ENCODE results near the gene TKFC.

Gene TKFC, protein sequence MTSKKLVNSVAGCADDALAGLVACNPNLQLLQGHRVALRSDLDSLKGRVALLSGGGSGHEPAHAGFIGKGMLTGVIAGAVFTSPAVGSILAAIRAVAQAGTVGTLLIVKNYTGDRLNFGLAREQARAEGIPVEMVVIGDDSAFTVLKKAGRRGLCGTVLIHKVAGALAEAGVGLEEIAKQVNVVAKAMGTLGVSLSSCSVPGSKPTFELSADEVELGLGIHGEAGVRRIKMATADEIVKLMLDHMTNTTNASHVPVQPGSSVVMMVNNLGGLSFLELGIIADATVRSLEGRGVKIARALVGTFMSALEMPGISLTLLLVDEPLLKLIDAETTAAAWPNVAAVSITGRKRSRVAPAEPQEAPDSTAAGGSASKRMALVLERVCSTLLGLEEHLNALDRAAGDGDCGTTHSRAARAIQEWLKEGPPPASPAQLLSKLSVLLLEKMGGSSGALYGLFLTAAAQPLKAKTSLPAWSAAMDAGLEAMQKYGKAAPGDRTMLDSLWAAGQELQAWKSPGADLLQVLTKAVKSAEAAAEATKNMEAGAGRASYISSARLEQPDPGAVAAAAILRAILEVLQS

DNA sequence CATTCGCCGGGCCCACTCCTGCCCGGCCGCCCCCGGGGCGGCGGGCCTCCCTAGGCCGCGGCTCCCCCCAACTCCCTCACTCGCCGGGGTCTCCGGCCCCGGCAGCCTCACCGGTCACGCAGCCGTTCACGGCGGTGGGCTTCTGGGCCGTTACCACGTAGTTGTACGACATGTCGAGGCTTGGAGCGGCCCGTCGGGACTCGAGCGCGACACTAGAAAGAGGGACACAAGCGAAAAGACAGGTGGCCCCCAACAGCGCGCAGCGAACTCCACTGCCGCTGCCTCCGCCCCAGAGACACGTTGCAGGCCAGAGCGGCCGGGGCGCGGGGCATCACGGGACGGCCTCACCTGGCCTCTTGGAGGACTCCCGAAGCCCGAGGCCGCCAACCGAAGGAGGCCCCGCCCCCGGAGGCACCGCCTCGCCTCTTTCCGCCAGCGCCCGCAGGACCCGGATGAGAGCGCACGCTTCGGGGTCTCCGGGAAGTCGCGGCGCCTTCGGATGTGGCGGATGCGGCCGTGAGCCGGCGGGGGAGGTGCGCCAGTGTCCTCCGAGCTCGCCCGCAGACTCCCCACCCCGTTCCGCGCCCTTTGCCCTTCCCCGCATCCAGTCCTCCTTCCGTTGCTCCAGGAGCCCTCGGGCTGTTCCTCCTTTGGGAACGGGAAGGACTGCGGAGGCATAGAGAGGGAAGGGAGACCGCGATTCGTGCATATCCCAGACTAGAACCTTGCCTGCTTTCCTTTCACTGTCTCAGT is at the start of gene TKFC, which contains the start of gene DDB1:
TSS of gene TKFC (plus strand) at position 432 of the 753 bp plus-strand sequence. CDS start 1,501 bp downstream, outside the sequence.
TSS of gene DDB1 (minus strand) at position 309 of the 753 bp plus-strand sequence. CDS start at position 172, 137 bp downstream.
- DNase-seq (ENCODE audit: low read depth): peak; percentile 92

DNA sequence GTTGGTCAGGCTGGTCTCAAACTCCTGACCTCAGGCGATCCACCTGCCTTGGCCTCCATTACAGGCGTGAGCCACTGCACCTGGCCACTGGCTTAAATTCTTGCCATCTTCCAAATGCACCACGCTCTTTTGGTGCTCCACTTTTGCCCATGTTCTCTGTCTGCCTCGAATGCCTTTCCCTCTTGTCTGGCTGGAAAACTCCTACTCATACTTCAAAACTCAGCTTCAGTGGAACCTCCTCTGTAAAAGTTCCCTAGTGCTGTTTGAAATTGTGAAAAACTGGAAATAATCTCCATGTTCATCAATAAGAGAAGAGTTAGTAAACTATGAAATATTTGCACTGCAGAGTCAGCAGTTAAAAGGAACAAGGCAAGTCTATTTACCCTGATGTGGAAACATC is 49.4 kb upstream of the TKFC start:
- no peak for DNase-seq (ENCODE audit: low read depth)

DNA sequence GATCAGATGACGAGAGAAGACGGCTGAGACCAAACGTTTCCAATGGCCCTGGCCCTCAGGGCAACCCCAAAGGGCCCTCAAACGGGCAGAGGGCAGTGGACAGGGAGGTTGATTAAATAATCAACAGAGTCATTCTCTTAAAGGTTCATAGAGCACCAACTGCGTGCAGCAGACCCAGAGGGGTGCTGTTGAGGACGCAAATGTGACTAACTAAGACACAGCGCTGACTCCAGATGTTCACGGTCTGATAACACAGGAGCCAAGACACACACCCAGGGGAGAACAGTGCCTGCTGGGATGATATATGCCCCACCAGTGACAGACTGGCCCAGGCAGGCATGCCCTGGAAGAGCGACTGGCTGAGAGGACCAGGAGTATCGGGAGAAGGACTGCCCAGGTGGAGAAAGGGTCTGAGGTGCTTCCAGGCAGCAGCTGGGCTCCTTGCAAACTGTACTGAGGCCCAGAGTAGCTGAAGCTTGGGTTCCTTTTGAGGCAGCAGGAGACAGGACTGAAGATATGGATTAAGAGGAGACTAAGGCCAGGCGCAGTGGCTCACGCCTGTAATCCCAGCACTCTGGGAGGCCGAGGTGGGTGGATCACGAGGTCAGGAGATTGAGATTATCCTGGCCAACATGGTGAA is 45.6 kb upstream of the TKFC start:
- DNase-seq (ENCODE audit: low read depth): no peak

DNA sequence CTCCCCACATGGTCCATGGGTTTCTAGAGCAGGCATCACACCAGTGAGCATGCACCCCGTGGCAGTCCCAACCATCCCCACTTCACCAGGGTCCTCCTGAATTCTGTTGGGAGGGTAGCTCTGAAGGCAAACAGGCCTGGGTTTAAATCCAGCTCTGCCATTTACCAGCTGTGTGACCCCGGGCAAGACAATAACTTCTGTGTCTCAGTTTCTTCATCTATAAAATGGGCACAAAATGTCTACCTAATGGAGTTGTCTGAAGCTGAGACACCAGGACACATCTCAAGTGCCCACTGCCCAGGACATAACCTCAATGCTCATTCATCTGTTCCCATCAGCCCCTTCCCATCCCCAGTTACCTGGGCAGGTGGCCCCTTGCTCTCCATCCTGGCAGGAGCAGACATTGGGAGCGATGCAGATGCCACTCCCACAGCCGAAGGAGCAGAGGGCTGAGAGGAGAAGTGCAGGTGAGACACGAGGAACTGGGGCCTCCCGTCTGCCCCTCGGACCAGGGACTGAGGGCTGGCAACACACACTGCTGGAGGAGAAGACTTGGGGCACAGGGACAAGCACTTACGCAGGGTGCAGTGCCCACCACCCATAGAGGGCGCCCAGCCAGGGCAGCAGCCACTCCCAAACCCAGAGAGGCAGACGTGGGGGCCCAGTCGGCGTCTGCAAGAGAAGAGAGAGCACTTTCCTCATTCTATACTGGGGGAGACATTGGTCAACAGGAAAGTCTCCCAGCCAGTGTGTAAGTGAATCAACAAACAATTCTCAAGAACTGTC is 41.9 kb upstream of the TKFC start:
- DNase-seq (ENCODE audit: low read depth): no peak

DNA sequence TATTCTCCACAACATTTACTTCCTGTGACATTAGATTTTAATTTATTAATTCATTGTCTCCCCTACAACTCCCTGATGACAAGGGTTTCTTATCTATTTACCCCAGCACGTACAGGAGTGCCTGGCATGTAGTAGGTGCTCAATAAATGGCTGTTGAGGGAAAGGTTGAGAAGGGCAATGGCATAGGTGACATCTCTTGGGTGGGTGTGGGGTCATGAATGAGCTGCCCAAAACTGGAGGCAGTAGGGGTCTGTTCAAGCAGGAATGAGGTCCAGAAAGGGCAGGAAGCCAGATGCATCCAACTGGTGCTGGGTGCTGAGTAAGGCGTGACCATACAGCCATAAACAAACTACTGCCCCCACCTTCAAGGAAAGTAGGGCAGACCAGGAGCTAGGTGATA is 40.7 kb upstream of the TKFC start:
- DNase-seq (ENCODE audit: low read depth): no peak

DNA sequence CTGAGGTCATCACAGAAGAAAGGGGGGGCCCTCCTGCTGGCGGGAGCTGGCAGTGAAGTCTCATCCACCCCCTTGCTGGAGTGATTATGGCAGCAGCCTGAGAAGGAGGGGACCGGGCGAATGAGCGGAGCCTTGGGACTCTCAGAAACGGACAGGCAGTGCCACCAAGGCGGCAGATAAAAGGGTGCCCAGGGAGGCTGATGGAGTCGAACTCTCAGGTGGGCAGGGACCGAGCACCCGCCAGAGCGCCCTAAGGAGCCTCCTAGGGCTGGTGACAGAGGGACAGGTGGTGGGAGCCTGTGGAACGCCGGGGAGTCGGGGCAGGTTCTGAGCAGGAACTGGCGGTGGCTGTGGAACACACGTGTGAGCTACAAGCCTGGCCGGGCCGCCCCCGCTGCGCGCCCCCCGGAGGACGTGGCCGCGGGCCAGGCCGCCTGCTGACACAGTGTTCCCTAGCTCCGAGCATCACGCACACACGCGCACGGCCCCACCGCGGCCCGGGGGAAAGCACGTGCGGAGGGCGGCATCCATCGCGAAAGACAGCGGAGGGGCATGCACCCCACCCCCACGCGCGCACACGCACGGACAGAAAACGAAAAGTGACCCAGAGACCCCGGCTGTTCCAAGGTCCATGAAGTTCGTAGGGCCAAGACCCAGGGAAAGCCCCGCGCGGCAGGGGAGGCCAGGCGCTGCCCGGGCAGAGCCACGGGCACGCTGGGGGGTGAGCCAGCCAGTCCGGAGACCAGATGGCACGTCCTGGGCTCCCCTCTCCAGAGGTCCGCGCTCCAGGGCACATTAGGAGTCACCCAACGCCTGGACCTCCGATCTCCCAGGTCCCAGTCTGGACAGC is 38.9 kb upstream of the TKFC start:
- DNase-seq (ENCODE audit: low read depth): peak; percentile 37

DNA sequence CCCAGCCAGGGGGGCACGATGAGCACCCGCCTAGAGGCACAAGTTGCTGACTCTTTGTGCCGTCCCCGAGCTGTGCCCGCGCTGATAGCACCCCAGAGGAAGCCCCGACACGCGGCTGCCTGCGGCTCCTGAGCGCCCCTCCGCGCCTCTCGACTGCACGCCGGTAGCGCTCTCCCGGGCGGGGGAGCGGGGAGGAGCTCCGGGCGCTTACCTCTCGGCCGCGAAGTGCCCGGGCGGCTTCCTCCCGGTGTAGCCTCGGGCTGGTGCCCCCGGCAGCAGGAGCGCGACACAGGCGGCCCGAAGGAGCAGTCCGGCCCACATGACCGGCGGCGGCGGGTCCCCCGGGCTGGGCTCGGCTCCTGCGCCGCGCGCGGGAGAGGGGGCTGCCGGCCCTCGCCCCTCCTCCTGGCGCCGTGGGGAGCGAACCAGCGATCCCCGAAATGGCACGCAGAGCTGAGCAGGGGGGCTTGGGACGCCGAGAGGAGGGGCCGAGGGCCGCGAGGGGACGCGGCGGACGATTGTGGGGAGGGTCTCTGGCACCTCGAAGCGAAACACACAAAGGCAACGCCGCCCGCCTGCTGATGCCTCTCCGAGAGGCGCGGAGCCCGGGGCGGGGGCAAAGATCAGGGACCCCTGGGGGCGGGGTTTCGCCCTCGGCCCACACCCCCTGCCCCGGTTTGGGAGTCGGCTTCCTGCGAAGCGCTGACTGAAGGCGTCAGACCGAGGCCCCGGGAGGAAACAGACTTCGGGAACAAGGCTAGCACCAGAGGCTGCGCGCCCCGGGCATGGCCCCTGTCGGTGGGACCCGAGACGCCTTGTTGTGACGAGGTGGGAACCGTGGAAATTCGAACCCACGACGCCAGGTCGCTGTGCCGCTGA is 38.1 kb upstream of the TKFC start, which contains the start of gene VWCE:
TSS of gene VWCE (minus strand) at position 600 of the 879 bp plus-strand sequence. CDS start at position 321, 279 bp downstream.
- peak; percentile 63 for DNase-seq (ENCODE audit: low read depth)

DNA sequence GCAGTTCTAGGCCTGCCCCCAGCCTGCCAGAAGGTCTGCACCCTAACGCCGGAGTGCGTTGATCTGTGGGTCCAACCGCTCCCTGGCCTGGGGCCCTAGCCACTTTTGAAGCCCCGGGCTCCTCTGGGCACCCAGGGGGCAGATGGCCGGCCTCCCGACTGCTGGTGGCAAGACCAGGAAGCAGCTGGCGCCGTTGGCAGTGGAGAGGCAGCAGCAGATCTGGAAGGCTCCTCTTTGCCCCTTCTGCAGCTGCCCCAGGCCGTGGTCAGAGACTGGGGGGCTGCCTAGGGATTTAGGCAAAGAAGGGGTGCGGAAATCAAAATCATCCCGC is 37.5 kb upstream of the TKFC start:
- no peak for DNase-seq (ENCODE audit: low read depth)

DNA sequence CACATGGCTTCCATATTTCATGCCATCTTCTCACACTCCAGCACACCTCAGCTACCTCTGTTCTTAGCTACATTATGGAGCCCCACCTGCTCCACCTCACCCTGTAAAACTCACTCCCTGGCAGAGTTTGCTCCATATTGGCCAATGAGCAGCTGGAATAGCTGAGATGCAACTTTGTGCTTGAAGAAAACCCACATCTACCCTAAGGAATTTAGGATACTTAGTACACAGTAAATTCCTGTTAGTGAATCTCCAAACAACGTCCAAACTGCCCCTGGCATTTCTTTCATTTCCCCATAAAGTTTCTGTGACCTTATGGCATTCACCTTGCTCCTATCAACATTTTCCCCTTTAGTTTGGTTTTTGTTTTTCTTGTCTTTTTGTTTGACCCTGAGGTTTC is 35.7 kb upstream of the TKFC start:
- peak; percentile 39 for DNase-seq (ENCODE audit: low read depth)

DNA sequence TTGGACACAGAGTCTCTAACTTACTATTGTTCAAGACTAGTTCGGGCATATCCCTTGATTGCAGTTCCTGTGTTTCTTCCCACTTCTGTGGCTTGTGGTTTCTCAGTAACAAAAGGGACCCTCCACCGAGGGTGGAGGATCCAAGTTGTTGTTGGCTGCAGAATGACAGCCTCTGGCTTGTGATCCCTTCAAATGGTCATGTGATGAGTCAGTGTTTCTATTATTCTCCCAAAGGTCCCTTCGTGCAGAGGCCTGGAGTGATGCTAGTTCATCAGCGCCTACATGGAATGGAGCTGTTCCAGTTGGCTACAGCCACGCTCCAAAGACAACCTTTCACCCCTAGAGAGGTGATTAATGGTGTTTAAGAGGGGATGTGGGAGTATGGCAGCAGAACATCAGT is 35.3 kb upstream of the TKFC start:
- DNase-seq (ENCODE audit: low read depth): peak; percentile 81

DNA sequence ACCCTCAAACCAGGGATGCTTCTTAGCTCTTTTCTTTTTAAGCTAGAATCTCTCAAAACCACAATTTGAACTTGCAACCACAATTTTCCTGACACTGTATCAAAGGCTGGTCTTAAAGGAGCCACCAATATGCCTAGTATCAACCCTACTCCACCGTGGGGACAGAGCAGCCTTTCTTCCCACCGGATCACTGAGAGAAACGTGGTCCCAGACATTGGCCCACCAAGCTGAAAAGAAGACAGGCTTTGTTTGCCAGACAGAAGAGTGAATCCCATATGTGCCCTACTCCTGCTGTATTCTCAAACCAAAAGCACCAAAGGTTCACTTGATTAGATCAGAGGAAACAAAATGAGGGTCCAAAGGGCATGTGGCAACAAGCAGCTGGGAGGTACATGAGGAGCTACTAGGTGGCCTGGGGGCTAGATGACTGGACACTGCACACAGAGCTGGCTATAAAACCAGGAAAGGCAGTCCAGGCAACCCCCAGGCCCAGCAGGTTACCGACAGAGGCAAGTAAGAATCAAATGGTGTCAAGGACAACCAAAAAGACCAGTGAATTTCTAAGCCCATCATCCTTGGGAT is 34.3 kb upstream of the TKFC start:
- DNase-seq (ENCODE audit: low read depth): peak; percentile 15

DNA sequence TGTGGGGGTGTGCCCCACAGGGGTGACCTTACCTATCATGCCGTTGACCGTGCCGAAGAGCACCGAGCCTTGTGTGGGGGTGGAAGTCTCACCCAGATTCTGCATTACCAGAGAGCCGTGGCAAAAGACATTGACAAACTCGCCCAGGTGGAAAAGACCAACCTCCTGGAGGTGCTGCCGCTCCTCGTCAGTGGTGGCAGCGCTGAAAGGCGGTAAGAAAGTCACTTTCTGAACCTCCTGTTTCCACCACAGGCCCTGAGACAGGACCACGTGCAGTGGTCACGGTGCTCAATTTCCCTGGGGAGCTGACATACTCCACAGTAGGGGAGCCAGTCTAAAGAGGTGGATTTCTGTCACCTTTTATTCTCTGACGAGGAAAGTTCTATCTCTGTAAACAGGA is 30.5 kb upstream of the TKFC start:
- DNase-seq (ENCODE audit: low read depth): no peak

DNA sequence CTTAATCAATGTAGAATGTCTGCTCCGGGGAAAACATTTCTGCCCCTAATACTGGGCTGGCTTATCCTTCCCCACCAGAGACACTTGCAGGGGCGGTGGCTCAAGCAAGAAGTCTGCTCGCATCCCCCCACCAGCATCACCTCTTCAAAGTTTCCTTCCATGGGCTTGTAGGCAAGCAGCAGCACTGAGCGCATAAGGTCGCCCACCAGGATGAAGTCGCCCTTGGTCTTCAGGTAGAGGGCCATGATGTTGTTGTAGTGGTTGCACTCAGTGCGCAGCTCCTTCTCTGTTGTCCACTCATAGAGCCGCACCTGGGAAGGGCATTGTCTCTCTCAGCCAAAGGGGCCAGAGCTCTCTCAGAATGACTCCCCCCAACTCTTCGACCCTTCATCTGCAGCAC is 29.3 kb upstream of the TKFC start:
- no peak for DNase-seq (ENCODE audit: low read depth)

DNA sequence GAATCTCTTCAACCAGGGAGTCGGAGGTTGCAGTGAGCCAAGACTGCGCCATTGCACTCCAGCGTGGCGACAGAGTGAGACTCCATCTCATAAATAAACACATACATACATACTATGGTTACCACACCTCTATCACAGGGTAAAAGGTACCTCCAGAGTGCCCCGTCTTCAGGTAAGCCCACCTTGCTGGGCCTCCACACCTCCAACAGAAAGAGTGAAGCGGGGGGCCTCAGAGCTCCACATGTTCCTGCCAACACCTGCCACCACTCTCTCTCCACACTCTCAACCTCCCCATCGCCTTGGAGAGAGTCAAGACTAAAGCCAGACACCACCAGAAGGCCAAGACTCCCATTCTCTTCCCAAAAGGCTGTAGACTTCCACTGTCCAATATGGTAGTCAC is 27.6 kb upstream of the TKFC start:
- no peak for DNase-seq (ENCODE audit: low read depth)

DNA sequence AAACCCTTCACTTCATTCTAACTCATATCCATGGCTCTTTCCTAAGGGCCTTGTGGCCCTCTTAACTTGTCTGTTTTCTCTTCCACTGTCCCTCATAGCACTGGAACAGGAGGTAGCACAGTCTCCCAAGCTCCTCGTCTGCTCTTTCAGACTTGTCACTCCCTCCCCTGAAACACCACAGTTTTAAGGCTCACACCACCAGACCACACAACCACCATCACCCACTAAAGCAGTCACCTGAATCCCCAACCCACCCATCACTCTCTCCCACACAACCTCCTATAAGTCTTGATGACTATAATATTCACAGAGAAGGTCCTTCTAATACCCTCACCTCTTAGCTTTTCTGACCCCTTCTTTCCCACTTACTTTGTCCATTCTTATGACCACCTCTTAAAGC is 26.8 kb upstream of the TKFC start:
- no peak for DNase-seq (ENCODE audit: low read depth)

DNA sequence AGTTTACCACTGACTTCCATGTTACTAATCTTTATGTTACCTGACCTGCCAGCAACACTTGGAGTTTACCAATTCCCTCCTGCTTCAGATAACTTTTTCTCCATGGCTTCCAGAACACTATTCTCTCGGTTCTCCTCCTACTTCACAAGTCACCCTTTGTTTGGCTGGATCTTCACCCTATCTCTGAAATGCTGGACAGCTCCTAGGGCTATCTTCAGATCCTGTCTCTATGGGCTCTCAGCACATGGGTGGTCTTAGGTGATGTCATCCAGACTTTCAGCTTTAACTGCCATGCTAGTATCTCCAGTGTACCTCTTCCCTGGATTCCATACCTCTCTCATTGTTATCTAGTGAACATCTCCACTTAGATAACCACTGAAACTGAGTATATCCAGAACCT is 25.7 kb upstream of the TKFC start:
- no peak for DNase-seq (ENCODE audit: low read depth)

DNA sequence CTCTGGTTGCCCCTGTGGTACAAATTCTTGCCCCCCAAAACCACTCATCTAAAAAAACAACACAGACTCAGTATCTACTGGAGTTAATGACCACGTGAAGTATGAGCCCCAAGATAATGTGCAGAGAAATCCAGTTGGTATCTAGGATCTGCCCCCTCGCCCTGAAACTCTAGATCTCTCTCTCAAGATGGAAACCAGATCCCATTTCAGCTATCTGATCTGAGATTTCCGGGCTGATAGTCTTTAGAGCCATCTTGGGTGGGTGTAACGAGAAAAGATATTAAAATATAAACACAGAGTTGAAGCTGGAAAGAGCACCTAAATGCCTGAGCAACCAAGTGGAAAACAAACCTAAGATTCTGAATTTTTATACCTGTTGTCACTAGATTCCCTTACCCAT is 23.9 kb upstream of the TKFC start:
- DNase-seq (ENCODE audit: low read depth): no peak

DNA sequence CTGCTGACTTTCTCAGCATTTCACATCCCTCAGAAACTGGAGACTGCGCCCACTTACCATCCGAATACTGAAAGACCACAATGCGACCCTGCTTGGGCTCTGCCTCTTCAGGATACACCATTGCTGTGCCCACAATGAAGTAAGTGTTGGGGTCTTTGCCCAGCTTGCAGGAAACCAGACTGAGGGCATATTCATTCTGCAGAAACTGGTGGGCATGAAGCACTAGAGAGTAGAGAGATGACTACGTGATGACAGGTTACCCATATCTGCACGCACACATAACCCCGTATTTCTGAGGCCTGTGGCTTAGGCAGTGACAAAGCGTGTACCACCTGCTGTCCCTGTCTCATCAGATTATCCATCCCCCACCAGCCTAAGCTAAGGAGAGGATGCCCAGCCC is 23.3 kb upstream of the TKFC start:
- no peak for DNase-seq (ENCODE audit: low read depth)

DNA sequence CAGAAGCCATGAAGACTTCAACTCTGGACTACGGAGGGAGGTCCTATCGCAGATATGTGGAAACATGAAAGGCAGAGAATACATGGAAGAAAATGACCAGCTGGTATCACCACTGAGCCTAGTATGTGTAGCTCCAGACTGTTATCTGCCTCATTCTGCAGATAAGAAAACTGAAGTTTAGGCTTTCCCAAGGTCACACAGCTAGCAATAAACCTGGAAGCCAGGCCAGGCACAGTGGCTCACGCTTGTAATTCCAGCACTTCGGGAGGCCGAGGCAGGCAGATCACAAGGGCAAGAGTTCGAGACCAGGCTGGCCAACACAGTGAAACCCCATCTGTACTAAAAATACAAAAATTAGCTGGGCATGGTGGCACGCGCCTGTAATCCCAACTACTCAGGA is 22.3 kb upstream of the TKFC start:
- no peak for DNase-seq (ENCODE audit: low read depth)
